ENCODE measurements around the gene FRS2.

The FRS2 gene

DNA sequence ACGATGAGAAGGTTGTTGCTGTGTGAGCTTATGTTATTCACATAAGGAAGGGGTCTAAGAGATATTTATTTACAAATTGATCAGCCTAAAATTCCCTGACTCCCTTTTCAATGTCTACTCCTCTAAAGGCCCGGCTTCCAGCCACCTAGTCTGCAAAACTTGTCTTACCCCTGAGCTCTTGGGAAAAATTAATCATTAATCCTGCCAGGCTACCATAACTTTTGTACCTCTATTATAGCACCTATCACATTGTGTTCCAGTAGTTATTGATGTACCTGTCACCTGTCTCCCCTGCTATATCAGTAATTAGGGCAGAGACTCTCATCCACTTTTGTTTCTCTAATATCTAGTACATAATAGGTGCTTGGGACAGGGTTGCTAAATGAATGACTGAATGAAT, 29.3 kb upstream of the FRS2 start:
- 87% methylated on average over 2 of the region's 2 CpGs for WGBS
- H3K4me1 ChIP-seq (ENCODE audit: control insufficient read depth, insufficient read depth, low read depth, low read length): no peaks in the 10 kb centered on the region

GRCh38 chr12:69442894-69443293, 27.3 kb upstream of the FRS2 start:
- Histone ChIP-seq H3K4me2 (ENCODE audit: low read length, poor library complexity, severe bottlenecking) (no peak overlapping the region), H3K4me3 (ENCODE audit: insufficient read depth in 1 of 2, low read depth in 1 of 2, low read length in 2 of 2) (no peak overlapping the region), H2BK5ac (ENCODE audit: low read depth, low read length, poor library complexity, severe bottlenecking) (no peak overlapping the region), H2AFZ (ENCODE audit: low read depth, low read length) (no peak overlapping the region), H3K14ac (ENCODE audit: low read length in 2 of 2) (no peak overlapping the region), H2BK12ac (ENCODE audit: low read length in 2 of 2) (no peak overlapping the region), H3K27ac (ENCODE audit: low read length, poor library complexity, severe bottlenecking) (no peak overlapping the region), H3K9ac (ENCODE audit: low read length) (no peak overlapping the region), H4K8ac (ENCODE audit: low read length) (no peak overlapping the region), H3K36me3 (ENCODE audit: control insufficient read depth in 1 of 2, insufficient read depth in 2 of 2, low read depth in 1 of 2, low read length in 2 of 2) (no peaks in the 10 kb centered on the region), H3K9me3 (ENCODE audit: control insufficient read depth, low read length) (no peaks in the 10 kb centered on the region), H3K79me1 (replicated peaks; ENCODE audit: low read length, poor library complexity, severe bottlenecking) (no peaks in the 10 kb centered on the region), H2BK15ac (ENCODE audit: low read depth, poor library complexity, severe bottlenecking) (no peak overlapping the region), H3K27me3 (ENCODE audit: control insufficient read depth in 1 of 2, insufficient read depth in 1 of 2, low read length in 2 of 2) (no peaks in the 10 kb centered on the region), H3K18ac (ENCODE audit: low read depth in 1 of 2, low read length in 2 of 2) (no peak overlapping the region), H2BK120ac (ENCODE audit: low read depth, low read length) (no peak overlapping the region), H2AK5ac (ENCODE audit: low read length, severe bottlenecking) (no peak overlapping the region), H3K4ac (ENCODE audit: low read depth in 1 of 2, low read length in 2 of 2) (no peak overlapping the region), H3K23ac (ENCODE audit: low read length in 2 of 2) (no peak overlapping the region), H4K91ac (ENCODE audit: low read length) (no peak overlapping the region), H3K4me1 (ENCODE audit: control insufficient read depth, insufficient read depth, low read depth, low read length) (no peaks in the 10 kb centered on the region)
- DNase-seq: no peak
- 90% methylated on average over 3 of the region's 3 CpGs for WGBS

More for the DNA sequence above, 29.3 kb upstream of the FRS2 start:
- H3K18ac ChIP-seq (ENCODE audit: low read depth in 1 of 2, low read length in 2 of 2): no peak overlapping the region
- no peak overlapping the region for H4K91ac ChIP-seq (ENCODE audit: low read length)
- H2BK15ac ChIP-seq (ENCODE audit: low read depth, poor library complexity, severe bottlenecking): no peak overlapping the region
- no peak overlapping the region for H3K14ac ChIP-seq (ENCODE audit: low read length in 2 of 2)
- H3K9me3 ChIP-seq (ENCODE audit: control insufficient read depth, low read length): no peaks in the 10 kb centered on the region
- no peak for DNase-seq
- no peak overlapping the region for H4K8ac ChIP-seq (ENCODE audit: low read length)
- no peak overlapping the region for H3K23ac ChIP-seq (ENCODE audit: low read length in 2 of 2)
- H3K27ac ChIP-seq (ENCODE audit: low read length, poor library complexity, severe bottlenecking): no peak overlapping the region
- H3K79me1 ChIP-seq (replicated peaks; ENCODE audit: low read length, poor library complexity, severe bottlenecking): no peaks in the 10 kb centered on the region
- no peak overlapping the region for H2BK120ac ChIP-seq (ENCODE audit: low read depth, low read length)
- no peaks in the 10 kb centered on the region for H3K27me3 ChIP-seq (ENCODE audit: control insufficient read depth in 1 of 2, insufficient read depth in 1 of 2, low read length in 2 of 2)
- H2AK5ac ChIP-seq (ENCODE audit: low read length, severe bottlenecking): no peak overlapping the region
- no peak overlapping the region for H3K4me3 ChIP-seq (ENCODE audit: insufficient read depth in 1 of 2, low read depth in 1 of 2, low read length in 2 of 2)
- H2BK12ac ChIP-seq (ENCODE audit: low read length in 2 of 2): no peak overlapping the region
- no peak overlapping the region for H2AFZ ChIP-seq (ENCODE audit: low read depth, low read length)
- H3K9ac ChIP-seq (ENCODE audit: low read length): no peak overlapping the region
- H3K4ac ChIP-seq (ENCODE audit: low read depth in 1 of 2, low read length in 2 of 2): no peak overlapping the region
- no peak overlapping the region for H2BK5ac ChIP-seq (ENCODE audit: low read depth, low read length, poor library complexity, severe bottlenecking)
- no peaks in the 10 kb centered on the region for H3K36me3 ChIP-seq (ENCODE audit: control insufficient read depth in 1 of 2, insufficient read depth in 2 of 2, low read depth in 1 of 2, low read length in 2 of 2)
- H3K4me2 ChIP-seq (ENCODE audit: low read length, poor library complexity, severe bottlenecking): no peak overlapping the region

- H3K9me3 ChIP-seq (ENCODE audit: control insufficient read depth, low read length): no peaks in the 10 kb centered on the region
- H2BK120ac ChIP-seq (ENCODE audit: low read depth, low read length): no peak overlapping the region
- H3K18ac ChIP-seq (ENCODE audit: low read depth in 1 of 2, low read length in 2 of 2): no peak overlapping the region
- no peak for DNase-seq
- no peak overlapping the region for H2BK15ac ChIP-seq (ENCODE audit: low read depth, poor library complexity, severe bottlenecking)
- no peaks in the 10 kb centered on the region for H3K4me1 ChIP-seq (ENCODE audit: control insufficient read depth, insufficient read depth, low read depth, low read length)
- H3K9ac ChIP-seq (ENCODE audit: low read length): no peak overlapping the region
- no peak overlapping the region for H2AFZ ChIP-seq (ENCODE audit: low read depth, low read length)
- H3K4ac ChIP-seq (ENCODE audit: low read depth in 1 of 2, low read length in 2 of 2): no peak overlapping the region
- WGBS: 92% methylated on average over 5 of the region's 5 CpGs
- no peak overlapping the region for H4K8ac ChIP-seq (ENCODE audit: low read length)
- no peak overlapping the region for H4K91ac ChIP-seq (ENCODE audit: low read length)
- no peak overlapping the region for H2AK5ac ChIP-seq (ENCODE audit: low read length, severe bottlenecking)
- no peak overlapping the region for H3K23ac ChIP-seq (ENCODE audit: low read length in 2 of 2)
- H3K14ac ChIP-seq (ENCODE audit: low read length in 2 of 2): no peak overlapping the region
- H3K27me3 ChIP-seq (ENCODE audit: control insufficient read depth in 1 of 2, insufficient read depth in 1 of 2, low read length in 2 of 2): no peaks in the 10 kb centered on the region
- no peak overlapping the region for H2BK12ac ChIP-seq (ENCODE audit: low read length in 2 of 2)
- no peak overlapping the region for H3K27ac ChIP-seq (ENCODE audit: low read length, poor library complexity, severe bottlenecking)
- no peaks in the 10 kb centered on the region for H3K36me3 ChIP-seq (ENCODE audit: control insufficient read depth in 1 of 2, insufficient read depth in 2 of 2, low read depth in 1 of 2, low read length in 2 of 2)
- no peaks in the 10 kb centered on the region for H3K79me1 ChIP-seq (replicated peaks; ENCODE audit: low read length, poor library complexity, severe bottlenecking)
- H2BK5ac ChIP-seq (ENCODE audit: low read depth, low read length, poor library complexity, severe bottlenecking): no peak overlapping the region
- no peak overlapping the region for H3K4me3 ChIP-seq (ENCODE audit: insufficient read depth in 1 of 2, low read depth in 1 of 2, low read length in 2 of 2)
- H3K4me2 ChIP-seq (ENCODE audit: low read length, poor library complexity, severe bottlenecking): no peak overlapping the region
Measured at GRCh38 chr12:69443916-69444315, 26.3 kb upstream of the FRS2 start.

DNA sequence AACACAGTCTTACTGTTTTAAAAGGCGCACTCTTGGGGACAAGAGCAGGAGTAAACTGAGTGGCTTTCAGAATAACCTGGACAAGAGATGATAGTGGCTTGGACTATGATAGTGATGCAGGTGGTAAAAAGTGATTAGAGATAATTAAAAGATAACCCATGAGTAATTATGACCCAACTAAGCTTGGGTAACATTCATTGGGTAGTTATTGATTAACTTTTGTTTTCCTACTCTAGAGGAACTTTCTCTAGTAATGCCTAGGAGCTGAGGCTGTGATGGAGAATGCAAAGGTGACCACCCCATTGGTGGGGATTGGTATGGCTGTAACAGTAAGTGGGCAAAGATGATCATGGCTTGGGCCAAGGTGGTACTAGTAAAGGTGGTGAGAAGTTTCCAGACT, 22.3 kb upstream of the FRS2 start:
- H2BK5ac ChIP-seq (ENCODE audit: low read depth, low read length, poor library complexity, severe bottlenecking): no peak overlapping the region
- H3K4me1 ChIP-seq (ENCODE audit: control insufficient read depth, insufficient read depth, low read depth, low read length): no peaks in the 10 kb centered on the region
- H3K36me3 ChIP-seq (ENCODE audit: control insufficient read depth in 1 of 2, insufficient read depth in 2 of 2, low read depth in 1 of 2, low read length in 2 of 2): no peaks in the 10 kb centered on the region
- no peak overlapping the region for H3K27ac ChIP-seq (ENCODE audit: low read length, poor library complexity, severe bottlenecking)
- H2AK5ac ChIP-seq (ENCODE audit: low read length, severe bottlenecking): no peak overlapping the region
- no peaks in the 10 kb centered on the region for H3K79me1 ChIP-seq (replicated peaks; ENCODE audit: low read length, poor library complexity, severe bottlenecking)
- no peak overlapping the region for H3K23ac ChIP-seq (ENCODE audit: low read length in 2 of 2)
- H3K14ac ChIP-seq (ENCODE audit: low read length in 2 of 2): no peak overlapping the region
- no peak overlapping the region for H2BK12ac ChIP-seq (ENCODE audit: low read length in 2 of 2)
- H3K4me2 ChIP-seq (ENCODE audit: low read length, poor library complexity, severe bottlenecking): no peak overlapping the region
- no peak overlapping the region for H3K4me3 ChIP-seq (ENCODE audit: insufficient read depth in 1 of 2, low read depth in 1 of 2, low read length in 2 of 2)
- DNase-seq: no peak
- no peak overlapping the region for H3K4ac ChIP-seq (ENCODE audit: low read depth in 1 of 2, low read length in 2 of 2)
- no peak overlapping the region for H3K18ac ChIP-seq (ENCODE audit: low read depth in 1 of 2, low read length in 2 of 2)
- H2BK120ac ChIP-seq (ENCODE audit: low read depth, low read length): no peak overlapping the region
- H2BK15ac ChIP-seq (ENCODE audit: low read depth, poor library complexity, severe bottlenecking): no peak overlapping the region
- no peak overlapping the region for H4K91ac ChIP-seq (ENCODE audit: low read length)
- H4K8ac ChIP-seq (ENCODE audit: low read length): no peak overlapping the region
- H2AFZ ChIP-seq (ENCODE audit: low read depth, low read length): no peak overlapping the region
- no peaks in the 10 kb centered on the region for H3K9me3 ChIP-seq (ENCODE audit: control insufficient read depth, low read length)
- H3K27me3 ChIP-seq (ENCODE audit: control insufficient read depth in 1 of 2, insufficient read depth in 1 of 2, low read length in 2 of 2): no peaks in the 10 kb centered on the region
- no peak overlapping the region for H3K9ac ChIP-seq (ENCODE audit: low read length)
- WGBS: 100% methylated on average over 1 of the region's 1 CpG

Measured in mesenchymal stem cell (in vitro differentiated cells and primary cell).